ENCODE results near the gene TSFM. TPM values are rescaled to one million over a fixed set of nuclear protein-coding genes. Genes with fewer than 3 reads are reported as not detected.

The TSFM gene
- total and polyA plus RNA-seq, 9 of the 15 experiments (the other 6 are each of a cell fraction or from before 2014, with no cell fraction given): 44.6 to 198 (median 60.2) TPM

DNA sequence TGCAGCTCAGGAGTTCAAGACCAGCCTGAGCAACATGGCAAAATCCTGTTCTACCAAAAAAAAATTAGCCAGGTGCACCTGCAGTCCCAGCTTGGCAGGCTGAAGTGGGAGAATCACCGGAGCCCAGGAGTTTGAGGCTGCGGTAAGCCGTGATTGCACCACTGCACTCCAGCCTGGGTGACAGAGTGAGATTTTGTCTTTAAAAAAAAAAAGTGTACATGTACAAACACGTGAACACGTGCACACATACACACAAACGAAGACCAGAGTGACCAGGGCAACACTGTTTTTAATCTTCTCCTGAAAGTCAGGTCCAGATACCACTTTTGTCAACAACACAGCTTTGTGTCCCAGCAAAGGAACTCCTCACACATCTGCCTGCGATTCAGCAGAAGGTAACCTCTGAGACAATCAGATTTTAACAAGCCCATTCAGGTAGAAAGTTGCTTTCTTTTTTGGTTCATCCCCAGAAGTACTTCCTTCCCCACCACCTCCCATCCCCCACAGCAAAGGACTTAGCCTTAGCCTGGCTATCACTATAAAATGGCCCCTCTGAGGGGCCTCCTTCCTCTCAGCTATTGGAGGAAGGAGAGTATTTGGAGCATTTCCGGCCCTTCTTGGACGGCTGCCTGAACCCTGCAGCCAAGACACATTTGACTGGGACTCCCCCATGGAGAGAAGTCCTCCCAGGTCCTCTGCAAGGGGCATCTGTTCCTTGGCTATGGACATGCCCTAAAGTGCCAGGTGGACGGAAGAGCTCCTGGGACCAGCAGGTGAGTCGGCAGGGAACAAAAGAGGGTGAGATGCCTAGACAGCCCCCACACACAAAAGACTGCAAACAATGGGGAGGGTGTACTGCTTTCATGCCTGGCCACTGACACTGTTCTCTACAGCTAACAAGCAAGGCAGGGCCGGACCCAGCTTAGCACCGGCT lies 54.1 kb downstream of the TSFM start:
- BruUV-seq (replicated peaks): no TSS peak
- in situ Hi-C loops (cut with MboI): no loop called here
- peak in 2 of 4 experiments; percentile 78 to 82 for DNase-seq (ENCODE audit: extremely low read depth in 1 of 4, low spot score in 3 of 4)
- peaks cover 12% of the 10 kb centered on the region; the same call in 2 of the 3 replicates for H3K36me3 ChIP-seq (ENCODE audit: control insufficient read depth, insufficient read depth, low read length)
- peaks cover 92% of the 10 kb centered on the region for H3K79me2 ChIP-seq (ENCODE audit: control insufficient read depth, insufficient read depth, low read length)
- H3K9me3 ChIP-seq (replicated peaks; ENCODE audit: control insufficient read depth, insufficient read depth, low read depth, low read length): no peaks in the 10 kb centered on the region
- peaks cover 16% of the 10 kb centered on the region for H3K9me1 ChIP-seq (ENCODE audit: control insufficient read depth, insufficient read depth, low read length)
- H3K4me3 ChIP-seq: no peak overlapping the region; the same call in 1 of the 2 replicates
- no peaks in the 10 kb centered on the region for H3K27me3 ChIP-seq (ENCODE audit: control insufficient read depth in 2 of 2, insufficient read depth in 2 of 2, low read length in 2 of 2)
- peaks cover 51 to 53% of the 10 kb centered on the region in 2 experiments for H3K4me1 ChIP-seq (replicated peaks in 1 of 2; ENCODE audit: control insufficient read depth in 2 of 2, insufficient read depth in 2 of 2, low read length in 2 of 2)
- H3K4me2 ChIP-seq (ENCODE audit: insufficient read depth, low read length): peak overlapping the region; percentile 68
- H3K9ac ChIP-seq (ENCODE audit: insufficient read depth in 1 of 2, low read depth in 2 of 2, low read length in 2 of 2): peak overlapping the region; percentile 11 to 72; a peak in 2 of 4 replicates
- peak; percentile 82 for ATAC-seq
- intact Hi-C loops (cut with micrococcal nuclease): no loop called here
- peaks cover 83% of the 10 kb centered on the region for H4K20me1 ChIP-seq (replicated peaks; ENCODE audit: control insufficient read depth, insufficient read depth, low read length)
- FAIRE-seq: peak; percentile 75
- peak overlapping the region; percentile 53; the same call in 2 of the 3 replicates for H3K27ac ChIP-seq (ENCODE audit: extremely low read depth, low read depth, low read length)
- ChIA-PET CTCF (ENCODE audit: low intra/inter-chr PET ratio) (interaction anchor here (1.9 kb wide), 1 partner anchor 69 kb away, joined by 9 read pairs; no protein-coding TSS in a partner anchor), POLR2A (interaction anchor here (0.5 to 2.8 kb wide), 12 partner anchors 8 to 696 kb away, joined by 3 to 21 read pairs (median 5); partner anchors contain the start of genes ATP23, AVIL, CTDSP2 and EEF1AKMT3)
- whole genome bisulfite sequencing (ENCODE audit: insufficient coverage, low coverage, missing lambda C conversion rate): 20% methylated on average over 13 of the region's 13 CpGs
- no peak overlapping the region for H2AFZ ChIP-seq (ENCODE audit: low read depth, low read length)
- TF ChIP-seq, protein P1, sequence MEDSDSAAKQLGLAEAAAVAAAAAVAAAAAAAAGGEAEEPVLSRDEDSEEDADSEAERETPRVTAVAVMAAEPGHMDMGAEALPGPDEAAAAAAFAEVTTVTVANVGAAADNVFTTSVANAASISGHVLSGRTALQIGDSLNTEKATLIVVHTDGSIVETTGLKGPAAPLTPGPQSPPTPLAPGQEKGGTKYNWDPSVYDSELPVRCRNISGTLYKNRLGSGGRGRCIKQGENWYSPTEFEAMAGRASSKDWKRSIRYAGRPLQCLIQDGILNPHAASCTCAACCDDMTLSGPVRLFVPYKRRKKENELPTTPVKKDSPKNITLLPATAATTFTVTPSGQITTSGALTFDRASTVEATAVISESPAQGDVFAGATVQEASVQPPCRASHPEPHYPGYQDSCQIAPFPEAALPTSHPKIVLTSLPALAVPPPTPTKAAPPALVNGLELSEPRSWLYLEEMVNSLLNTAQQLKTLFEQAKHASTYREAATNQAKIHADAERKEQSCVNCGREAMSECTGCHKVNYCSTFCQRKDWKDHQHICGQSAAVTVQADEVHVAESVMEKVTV (CRISPR knock-in tag; IDR thresholded peaks at IDR 0.05): no peak
- TF ChIP-seq TBL1XR1 (IDR thresholded peaks at IDR 0.05; ENCODE audit: low read length in 2 of 2) (peak in 1 of 2 experiments; percentile 65; a peak in 2 of 4 replicates), MAZ (CRISPR knock-in tag; conservative IDR thresholded peaks at IDR 0.05 in 1 of 2, IDR thresholded peaks at IDR 0.05 in 1 of 2) (peak in 1 of 2 experiments; percentile 42; a peak in 1 of 4 replicates), ZNF3 (CRISPR knock-in tag; IDR thresholded peaks at IDR 0.05) (no peak), ELF4 (CRISPR knock-in tag; IDR thresholded peaks at IDR 0.05) (no peak), ZNF263 (CRISPR knock-in tag; IDR thresholded peaks at IDR 0.05; ENCODE audit: borderline replicate concordance) (peak; percentile 63; the same call in 1 of the 2 replicates), ETV5 (CRISPR knock-in tag; IDR thresholded peaks at IDR 0.05; ENCODE audit: low read depth) (0 out of 2 replicates have a peak, but pooled peaks have one; percentile 44), L3MBTL2 (IDR thresholded peaks at IDR 0.05) (peak; percentile 55; the same call in 1 of the 2 replicates)
- TF ChIP-seq, protein P2, sequence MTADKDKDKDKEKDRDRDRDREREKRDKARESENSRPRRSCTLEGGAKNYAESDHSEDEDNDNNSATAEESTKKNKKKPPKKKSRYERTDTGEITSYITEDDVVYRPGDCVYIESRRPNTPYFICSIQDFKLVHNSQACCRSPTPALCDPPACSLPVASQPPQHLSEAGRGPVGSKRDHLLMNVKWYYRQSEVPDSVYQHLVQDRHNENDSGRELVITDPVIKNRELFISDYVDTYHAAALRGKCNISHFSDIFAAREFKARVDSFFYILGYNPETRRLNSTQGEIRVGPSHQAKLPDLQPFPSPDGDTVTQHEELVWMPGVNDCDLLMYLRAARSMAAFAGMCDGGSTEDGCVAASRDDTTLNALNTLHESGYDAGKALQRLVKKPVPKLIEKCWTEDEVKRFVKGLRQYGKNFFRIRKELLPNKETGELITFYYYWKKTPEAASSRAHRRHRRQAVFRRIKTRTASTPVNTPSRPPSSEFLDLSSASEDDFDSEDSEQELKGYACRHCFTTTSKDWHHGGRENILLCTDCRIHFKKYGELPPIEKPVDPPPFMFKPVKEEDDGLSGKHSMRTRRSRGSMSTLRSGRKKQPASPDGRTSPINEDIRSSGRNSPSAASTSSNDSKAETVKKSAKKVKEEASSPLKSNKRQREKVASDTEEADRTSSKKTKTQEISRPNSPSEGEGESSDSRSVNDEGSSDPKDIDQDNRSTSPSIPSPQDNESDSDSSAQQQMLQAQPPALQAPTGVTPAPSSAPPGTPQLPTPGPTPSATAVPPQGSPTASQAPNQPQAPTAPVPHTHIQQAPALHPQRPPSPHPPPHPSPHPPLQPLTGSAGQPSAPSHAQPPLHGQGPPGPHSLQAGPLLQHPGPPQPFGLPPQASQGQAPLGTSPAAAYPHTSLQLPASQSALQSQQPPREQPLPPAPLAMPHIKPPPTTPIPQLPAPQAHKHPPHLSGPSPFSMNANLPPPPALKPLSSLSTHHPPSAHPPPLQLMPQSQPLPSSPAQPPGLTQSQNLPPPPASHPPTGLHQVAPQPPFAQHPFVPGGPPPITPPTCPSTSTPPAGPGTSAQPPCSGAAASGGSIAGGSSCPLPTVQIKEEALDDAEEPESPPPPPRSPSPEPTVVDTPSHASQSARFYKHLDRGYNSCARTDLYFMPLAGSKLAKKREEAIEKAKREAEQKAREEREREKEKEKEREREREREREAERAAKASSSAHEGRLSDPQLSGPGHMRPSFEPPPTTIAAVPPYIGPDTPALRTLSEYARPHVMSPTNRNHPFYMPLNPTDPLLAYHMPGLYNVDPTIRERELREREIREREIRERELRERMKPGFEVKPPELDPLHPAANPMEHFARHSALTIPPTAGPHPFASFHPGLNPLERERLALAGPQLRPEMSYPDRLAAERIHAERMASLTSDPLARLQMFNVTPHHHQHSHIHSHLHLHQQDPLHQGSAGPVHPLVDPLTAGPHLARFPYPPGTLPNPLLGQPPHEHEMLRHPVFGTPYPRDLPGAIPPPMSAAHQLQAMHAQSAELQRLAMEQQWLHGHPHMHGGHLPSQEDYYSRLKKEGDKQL (CRISPR knock-in tag; IDR thresholded peaks at IDR 0.05; ENCODE audit: borderline replicate concordance): no peak
- TF ChIP-seq, protein P3, sequence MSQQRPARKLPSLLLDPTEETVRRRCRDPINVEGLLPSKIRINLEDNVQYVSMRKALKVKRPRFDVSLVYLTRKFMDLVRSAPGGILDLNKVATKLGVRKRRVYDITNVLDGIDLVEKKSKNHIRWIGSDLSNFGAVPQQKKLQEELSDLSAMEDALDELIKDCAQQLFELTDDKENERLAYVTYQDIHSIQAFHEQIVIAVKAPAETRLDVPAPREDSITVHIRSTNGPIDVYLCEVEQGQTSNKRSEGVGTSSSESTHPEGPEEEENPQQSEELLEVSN (IDR thresholded peaks at IDR 0.05; ENCODE audit: borderline replicate concordance in 1 of 2, extremely low read depth in 1 of 2, insufficient read depth in 1 of 2, insufficient read length in 1 of 2, low read depth in 1 of 2, low read length in 1 of 2, poor library complexity in 1 of 2, severe bottlenecking in 1 of 2): no peak

Measured in K562 (cell line).